GM12878 (cell line): ENCODE data around the gene ANP32B. TPM values are rescaled to one million over a fixed set of nuclear protein-coding genes. Genes with fewer than 3 reads are reported as not detected.

Experiments
- ATAC-seq: fragments of 200-7000 bp; cut with Tn5 transposase; 3 replicates; pipeline ENCODE4 v1.9.1; 2020; ENCODE audit warnings: mild to moderate bottlenecking, moderate library complexity
- BruUV-seq: library from RNA; stranded (reverse); fragments of 400-500 nt; replicated peaks from 2 replicates; lab custom pipeline; 2021; lab: Mats Ljungman, UMichigan
- CTCF ChIA-PET: fragments of 300-600 bp; sonication (Branson Sonifier 250); formaldehyde crosslinking; extraction: SDS; loops from one replicate; lab custom pipeline; 2021; ENCODE audit warnings: inconsistent platforms; lab: Yijun Ruan, JAX
- POLR2A ChIA-PET: fragments of 350-600 bp; formaldehyde crosslinking; extraction: SDS; loops from one replicate; lab custom pipeline; 2021; ENCODE audit warnings: inconsistent platforms; lab: Charles Lee
- RAD21 ChIA-PET: fragments of 300-600 bp; sonication (Branson Sonifier 250); formaldehyde crosslinking; loops from one replicate; lab custom pipeline; 2023; ENCODE audit warnings: antibody characterized with exemption; ENCODE audit not compliant: unreplicated experiment; lab: Charles Lee
- SMC1A ChIA-PET: fragments of 300-600 bp; sonication (Branson Sonifier 250); formaldehyde crosslinking; loops from one replicate; lab custom pipeline; 2023; ENCODE audit not compliant: unreplicated experiment, uncharacterized antibody; lab: Charles Lee
- DNase-seq: peaks from one replicate; pipeline ENCODE4 v3.0.0-alpha.2; 2011; ENCODE audit warnings: low read depth, low spot score
- FAIRE-seq: peaks from 3 replicates; lab custom pipeline; 2011; peaks lifted over from hg19 to GRCh38; lab: Jason Lieb, UNC
- H2AFZ ChIP-seq: 2 replicates; pipeline ENCODE4 v1.6.0; 2011; ENCODE audit warnings: low read depth, low read length, control low read depth; ENCODE audit not compliant: control insufficient read depth
- H3K27ac ChIP-seq: 2 replicates; pipeline ENCODE4 v1.5.1; 2011; ENCODE audit warnings: control low read depth; ENCODE audit not compliant: control insufficient read depth, insufficient read depth
- H3K27me3 ChIP-seq, 2 experiments: replicated peaks in 1 of 2; 2 replicates each; pipeline versions ENCODE4 v1.6.0 to v1.6.1; 2011; ENCODE audit warnings: low read length in 1 of 2; ENCODE audit not compliant: control insufficient read depth in 2 of 2, insufficient read depth in 2 of 2
- H3K36me3 ChIP-seq, 2 experiments: 2 replicates each; pipeline ENCODE4 v1.5.1; 2011; ENCODE audit warnings: low read length in 1 of 2; ENCODE audit not compliant: control insufficient read depth in 2 of 2, insufficient read depth in 2 of 2
- H3K4me1 ChIP-seq: 2 replicates; pipeline ENCODE4 v1.6.1; 2011; ENCODE audit warnings: mild to moderate bottlenecking, low read length, moderate library complexity, mixed read lengths; ENCODE audit not compliant: control insufficient read depth, insufficient read depth
- H3K4me2 ChIP-seq: 2 replicates; pipeline ENCODE4 v1.6.0; 2011; ENCODE audit warnings: control low read depth; ENCODE audit not compliant: control insufficient read depth, insufficient read depth
- H3K4me3 ChIP-seq: fragments of 200-600 bp; sonication (generic); 2 replicates; pipeline ENCODE4 v1.5.1; 2016
- H3K79me2 ChIP-seq: 2 replicates; pipeline ENCODE4 v1.6.0; 2011; ENCODE audit warnings: low read length; ENCODE audit not compliant: control insufficient read depth, insufficient read depth
- H3K9ac ChIP-seq: 2 replicates; pipeline ENCODE4 v1.8.0; 2011; ENCODE audit warnings: low read length, control low read depth, mixed read lengths; ENCODE audit not compliant: control insufficient read depth, insufficient read depth
- H3K9me3 ChIP-seq: replicated peaks from 3 replicates; pipeline ENCODE4 v1.5.1; 2011; ENCODE audit warnings: mild to moderate bottlenecking, low read length; ENCODE audit not compliant: control insufficient read depth, insufficient read depth
- H4K20me1 ChIP-seq: 2 replicates; pipeline ENCODE4 v1.6.0; 2011; ENCODE audit not compliant: control insufficient read depth, insufficient read depth
- CEBPB ChIP-seq, 2 experiments: fragments of 150-350 bp in 1 of 2; IDR thresholded peaks; 2 replicates each; pipeline ENCODE4 v1.6.1; 2012 to 2014; ENCODE audit warnings: low read depth in 2 of 2, low read length in 2 of 2, borderline replicate concordance in 1 of 2, inconsistent platforms in 1 of 2
- EED ChIP-seq: sonication (generic); IDR thresholded peaks from 2 replicates; pipeline ENCODE4 v1.6.1; 2016; ENCODE audit warnings: antibody characterized with exemption, low read depth
- HDGF ChIP-seq: fragments of 450-650 bp; IDR thresholded peaks from 2 replicates; pipeline ENCODE4 v1.6.1; 2016; ENCODE audit warnings: antibody characterized with exemption
- IKZF2 ChIP-seq, 2 experiments: fragments of 450-650 bp; IDR thresholded peaks; 2 replicates each; pipeline ENCODE4 v1.6.1; 2017; ENCODE audit warnings: mild to moderate bottlenecking in 2 of 2, moderate library complexity in 2 of 2
- NFIC ChIP-seq: IDR thresholded peaks from 2 replicates; pipeline ENCODE4 v1.6.1; 2012; ENCODE audit warnings: low read depth, mild to moderate bottlenecking, inconsistent platforms, low read length, moderate library complexity
- NFXL1 ChIP-seq: fragments of 450-650 bp; IDR thresholded peaks from 2 replicates; pipeline ENCODE4 v1.6.1; 2017; ENCODE audit warnings: antibody characterized with exemption, mild to moderate bottlenecking, borderline replicate concordance
- NR2C2 ChIP-seq: IDR thresholded peaks from 2 replicates; pipeline ENCODE4 v1.6.1; 2011; ENCODE audit warnings: borderline replicate concordance, low read depth; ENCODE audit not compliant: control insufficient read depth, insufficient read length
- POU2F2 ChIP-seq: IDR thresholded peaks from 3 replicates; pipeline ENCODE4 v1.6.1; 2011; ENCODE audit warnings: low read depth, mild to moderate bottlenecking, low read length, borderline replicate concordance
- RUNX3 ChIP-seq: IDR thresholded peaks from 2 replicates; pipeline ENCODE4 v1.6.1; 2012; ENCODE audit warnings: low read length, inconsistent platforms
- SUPT20H ChIP-seq: IDR thresholded peaks from 2 replicates; pipeline ENCODE4 v1.6.1; 2011; ENCODE audit warnings: low read depth, mild to moderate bottlenecking, low read length, moderate library complexity, borderline replicate concordance; ENCODE audit not compliant: control insufficient read depth
- ZBED1 ChIP-seq: IDR thresholded peaks from 2 replicates; pipeline ENCODE4 v1.6.1; 2016; ENCODE audit warnings: borderline replicate concordance
- ZNF384 ChIP-seq: IDR thresholded peaks from 2 replicates; pipeline ENCODE4 v1.6.1; 2012; ENCODE audit warnings: low read depth, mild to moderate bottlenecking, low read length, improper control_type of control experiment, borderline replicate concordance
- WGBS: methylation state at CpG from one replicate; pipeline ENCODE4 v1.1.6; 2016; ENCODE audit warnings: low lambda C conversion rate; ENCODE audit not compliant: insufficient replicate concordance, insufficient coverage; ENCODE audit errors: missing lambda C conversion rate; 5-methylcytosine and 5-hydroxymethylcytosine counted together
- in situ Hi-C: fragments of 300-500 bp; cut with MboI; formaldehyde crosslinking; loops from 9 replicates; pipeline ENCODE4 v1.14.3; 2018; ENCODE audit warnings: mixed read lengths
- intact Hi-C: fragments of 100-400 bp; cut with micrococcal nuclease; formaldehyde crosslinking; loops from one replicate; pipeline ENCODE4 v1.14.2; 2022; ENCODE audit not compliant: unreplicated experiment
- polyA plus RNA-seq, 11 experiments: library from polyadenylated mRNA; depleted of rRNA in 4 of 11; unstranded in 6 of 11; stranded (reverse) in 5 of 11; fragments of >200 nt; fragmentation: Nextera tagmentation in 4 of 11; fragmentation: Illumina TruSeq in 1 of 11; extraction: Ambion mirVana in 4 of 11; extraction: Trizol in 1 of 11; gene quantifications; 1 replicate in 1 of 11; 2 replicates in 10 of 11; pipeline versions ENCODE4 v1.2.1 to v1.2.3, GENCODE V29; 2011 to 2016; ENCODE audit warnings: inconsistent platforms in 2 of 11, missing spikeins in 2 of 11, low read depth in 1 of 11
- total RNA-seq, 4 experiments: library from RNA; depleted of rRNA in 3 of 4; stranded (reverse); fragments of >200 nt in 3 of 4; fragmentation: Illumina TruSeq in 1 of 4; extraction: Trizol in 1 of 4; gene quantifications; 2 replicates each; pipeline versions ENCODE4 v1.2.1 to v1.2.3, GENCODE V29; 2013 to 2021
- TF ChIP-seq, protein P1 (sequence below), 3 experiments: IDR thresholded peaks in 2 of 3; conservative IDR thresholded peaks in 1 of 3; 2 replicates each; pipeline ENCODE4 v1.5.1; 2011; ENCODE audit warnings: low read depth in 3 of 3, low read length in 3 of 3, mild to moderate bottlenecking in 3 of 3, control low read depth in 2 of 3, moderate library complexity in 2 of 3, inconsistent platforms in 1 of 3, mixed read lengths in 1 of 3; ENCODE audit not compliant: control insufficient read depth in 2 of 3, insufficient read depth in 1 of 3; ENCODE audit errors: extremely low read depth in 1 of 3

Gene ANP32B
- total and polyA plus RNA-seq, 10 of the 15 experiments (the other 5 are each of a cell fraction or from before 2014, with no cell fraction given), result 24.5 to 419 (median 171) TPM

DNA sequence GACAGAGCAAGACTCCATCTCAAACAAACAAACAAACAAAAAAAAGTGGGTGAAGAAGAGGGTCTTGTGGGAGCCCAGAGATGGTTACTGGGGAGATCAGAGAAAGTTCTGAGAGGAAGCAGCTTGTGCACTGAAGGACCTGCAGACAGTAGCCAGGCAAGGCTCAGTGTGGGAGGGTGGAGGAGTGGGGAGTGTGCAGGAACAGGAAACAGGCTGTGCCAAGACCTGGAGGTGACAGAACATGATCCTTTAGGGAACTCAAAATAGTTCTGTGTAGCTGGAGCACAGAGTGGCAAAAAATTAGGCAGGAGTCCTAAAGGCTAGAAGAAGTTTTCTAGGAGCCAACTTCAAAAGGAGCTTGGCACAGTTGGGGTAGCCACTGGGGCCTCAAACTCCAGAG is 54.2 kb downstream of the ANP32B start:
- H3K4me3 ChIP-seq, result no peak overlapping the region
- no peaks in the 10 kb centered on the region for H3K36me3 ChIP-seq
- BruUV-seq, result no TSS peak
- no peak overlapping the region for H2AFZ ChIP-seq
- intact Hi-C loops (loop anchor here (5.0 kb wide), 1 partner anchor 65 kb away; no protein-coding TSS in a partner anchor), in situ Hi-C loops (no loop called here)
- no peak for FAIRE-seq
- no peaks in the 10 kb centered on the region for H3K79me2 ChIP-seq
- ChIA-PET SMC1A (interaction anchor here (0.8 to 2.0 kb wide), 7 partner anchors 8 to 226 kb away, joined by 3 to 7 read pairs (median 4); no protein-coding TSS in a partner anchor), CTCF (interaction anchor here (1.1 to 2.0 kb wide), 6 partner anchors 8 to 114 kb away, joined by 3 to 12 read pairs (median 3); partner anchors contain the start of gene TRMO), POLR2A (interaction anchor here (0.7 to 1.5 kb wide), 5 partner anchors 9 to 222 kb away, joined by 3 to 6 read pairs (median 4); partner anchors contain the start of genes NANS and TBC1D2), RAD21 (interaction anchor here (1.0 to 1.3 kb wide), 4 partner anchors 20 to 64 kb away, joined by 3 to 5 read pairs (median 4); no protein-coding TSS in a partner anchor)
- H3K27me3 ChIP-seq, result no peaks in the 10 kb centered on the region
- H4K20me1 ChIP-seq, result no peaks in the 10 kb centered on the region
- no peak overlapping the region for H3K27ac ChIP-seq
- H3K9me3 ChIP-seq, result no peaks in the 10 kb centered on the region
- no peak overlapping the region for H3K9ac ChIP-seq
- H3K4me2 ChIP-seq, result no peak overlapping the region
- DNase-seq, result no peak
- H3K4me1 ChIP-seq, result peaks cover 57% of the 10 kb centered on the region
- no peak for ATAC-seq
- TF ChIP-seq IKZF2 (IDR thresholded peaks at IDR 0.05) (no peak), NFXL1 (no peak), SUPT20H (no peak)

DNA sequence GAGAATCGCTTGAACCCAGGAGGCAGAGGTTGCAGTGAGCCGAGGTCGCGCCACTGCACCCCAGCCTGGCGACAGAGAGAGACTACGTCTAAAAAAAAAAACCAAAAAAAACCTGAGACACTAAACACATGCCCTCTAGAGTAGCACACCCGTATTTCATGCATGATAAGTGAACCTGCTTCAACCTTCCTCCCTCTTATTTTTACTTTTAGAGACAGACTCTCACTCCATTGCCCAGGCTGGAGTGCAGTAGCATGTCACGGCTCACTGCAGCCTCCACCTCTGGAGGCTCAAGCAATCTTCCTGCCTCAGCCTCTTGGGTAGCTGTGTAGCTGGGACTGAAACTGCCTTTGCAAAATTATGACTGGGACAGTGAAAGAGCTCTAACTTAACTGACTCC is 55.8 kb downstream of the ANP32B start:
- Histone ChIP-seq H3K36me3 (no peaks in the 10 kb centered on the region), H3K4me3 (peak overlapping the region; percentile 43; the same call in 1 of the 2 replicates), H3K9ac (no peak overlapping the region), H3K4me1 (peaks cover 54% of the 10 kb centered on the region), H4K20me1 (no peaks in the 10 kb centered on the region), H3K4me2 (peak overlapping the region; percentile 92), H3K9me3 (no peaks in the 10 kb centered on the region), H3K27ac (peak overlapping the region; percentile 14), H2AFZ (peak overlapping the region; percentile 57; the same call in 1 of the 2 replicates), H3K27me3 (no peaks in the 10 kb centered on the region), H3K79me2 (no peaks in the 10 kb centered on the region)
- DNase-seq, result no peak
- ChIA-PET CTCF (interaction anchor here (0.6 to 2.0 kb wide), 9 partner anchors 10 to 217 kb away, joined by 3 to 12 read pairs (median 4); partner anchors contain the start of genes NANS and TRMO), RAD21 (interaction anchor here (0.5 to 1.3 kb wide), 4 partner anchors 17 to 69 kb away, joined by 3 to 6 read pairs (median 4); partner anchors contain the start of gene NANS), POLR2A (interaction anchor here (1.0 to 2.4 kb wide), 2 partner anchors 9 to 18 kb away, joined by 3 to 12 read pairs; partner anchors contain the start of gene NANS), SMC1A (interaction anchor here (1.0 to 2.6 kb wide), 6 partner anchors 18 to 118 kb away, joined by 3 to 8 read pairs (median 4); partner anchors contain the start of gene NANS)
- no TSS peak for BruUV-seq
- whole genome bisulfite sequencing, result 3% methylated on average over 8 of the region's 8 CpGs
- peak; percentile 50; the same call in 1 of the 2 replicates for TF ChIP-seq EED
- TF ChIP-seq ZNF384, result peak; percentile 26; the same call in 1 of the 2 replicates
- no peak for TF ChIP-seq ZBED1
- TF ChIP-seq, protein P1, sequence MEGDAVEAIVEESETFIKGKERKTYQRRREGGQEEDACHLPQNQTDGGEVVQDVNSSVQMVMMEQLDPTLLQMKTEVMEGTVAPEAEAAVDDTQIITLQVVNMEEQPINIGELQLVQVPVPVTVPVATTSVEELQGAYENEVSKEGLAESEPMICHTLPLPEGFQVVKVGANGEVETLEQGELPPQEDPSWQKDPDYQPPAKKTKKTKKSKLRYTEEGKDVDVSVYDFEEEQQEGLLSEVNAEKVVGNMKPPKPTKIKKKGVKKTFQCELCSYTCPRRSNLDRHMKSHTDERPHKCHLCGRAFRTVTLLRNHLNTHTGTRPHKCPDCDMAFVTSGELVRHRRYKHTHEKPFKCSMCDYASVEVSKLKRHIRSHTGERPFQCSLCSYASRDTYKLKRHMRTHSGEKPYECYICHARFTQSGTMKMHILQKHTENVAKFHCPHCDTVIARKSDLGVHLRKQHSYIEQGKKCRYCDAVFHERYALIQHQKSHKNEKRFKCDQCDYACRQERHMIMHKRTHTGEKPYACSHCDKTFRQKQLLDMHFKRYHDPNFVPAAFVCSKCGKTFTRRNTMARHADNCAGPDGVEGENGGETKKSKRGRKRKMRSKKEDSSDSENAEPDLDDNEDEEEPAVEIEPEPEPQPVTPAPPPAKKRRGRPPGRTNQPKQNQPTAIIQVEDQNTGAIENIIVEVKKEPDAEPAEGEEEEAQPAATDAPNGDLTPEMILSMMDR (IDR thresholded peaks at IDR 0.05 in 2 of 3, conservative IDR thresholded peaks at IDR 0.05 in 1 of 3; ENCODE audit: control insufficient read depth in 2 of 3, extremely low read depth in 1 of 3, insufficient read depth in 1 of 3, low read depth in 3 of 3, low read length in 3 of 3), result peak in 2 of 3 experiments; percentile 5 to 24; a peak in 1 of 6 replicates
- no peak for TF ChIP-seq CEBPB (IDR thresholded peaks at IDR 0.05; ENCODE audit: borderline replicate concordance in 1 of 2, low read depth in 2 of 2, low read length in 2 of 2)
- 0 out of 2 replicates have a peak, but pooled peaks have one; percentile 7 for TF ChIP-seq RUNX3
- TF ChIP-seq POU2F2, result 0 out of 3 replicates have a peak, but pooled peaks have one; percentile 14
- 0 out of 2 replicates have a peak, but pooled peaks have one; percentile 44 for TF ChIP-seq HDGF
- TF ChIP-seq NR2C2, result no peak
- TF ChIP-seq NFIC, result 0 out of 2 replicates have a peak, but pooled peaks have one; percentile 2
- ATAC-seq, result peak; percentile 37
- in situ Hi-C loops (no loop called here), intact Hi-C loops (loop anchor here (5.0 kb wide), 1 partner anchor 63 kb away; no protein-coding TSS in a partner anchor)
- FAIRE-seq, result no peak
